H1 (cell line): Measurements from ENCODE around the gene USH1C. TPM values are rescaled to one million over a fixed set of nuclear protein-coding genes. Genes with fewer than 3 reads are reported as not detected.

Experiments used
- CTCF ChIA-PET: fragments of 300-600 bp; sonication (Branson Sonifier 250); formaldehyde crosslinking; loops from one replicate; lab custom pipeline; 2021; ENCODE audit not compliant: partially characterized antibody; lab: Charles Lee
- POLR2A ChIA-PET: fragments of 300-600 bp; sonication (Branson Sonifier 250); formaldehyde crosslinking; loops from one replicate; lab custom pipeline; 2021; ENCODE audit warnings: inconsistent platforms; ENCODE audit not compliant: partially characterized antibody; lab: Charles Lee
- DNase-seq, 2 experiments: peaks; one replicate each; pipeline versions ENCODE4 v3.0.0 to v3.0.0-alpha.2; 2010 to 2022; ENCODE audit warnings: low spot score in 2 of 2, low read depth in 1 of 2, mixed read lengths in 1 of 2
- FAIRE-seq: peaks from 2 replicates; lab custom pipeline; 2011; peaks lifted over from hg19 to GRCh38; lab: Jason Lieb, UNC
- H2AFZ ChIP-seq: 2 replicates; pipeline ENCODE4 v1.8.1; 2012; ENCODE audit warnings: low read length, inconsistent platforms
- H2AK5ac ChIP-seq: 2 replicates; pipeline ENCODE4 v1.6.1; 2013; ENCODE audit warnings: low read depth, low read length
- H2BK120ac ChIP-seq: replicated peaks from 2 replicates; pipeline ENCODE3; 2013; ENCODE audit warnings: low read depth, low read length, inconsistent platforms
- H2BK12ac ChIP-seq: 2 replicates; pipeline ENCODE4 v1.6.1; 2013; ENCODE audit warnings: low read depth, low read length
- H2BK15ac ChIP-seq: 2 replicates; pipeline ENCODE4 v1.6.1; 2013; ENCODE audit warnings: low read length
- H2BK20ac ChIP-seq: 2 replicates; pipeline ENCODE4 v1.6.1; 2013; ENCODE audit warnings: low read length
- H2BK5ac ChIP-seq: 2 replicates; pipeline ENCODE4 v1.6.1; 2013; ENCODE audit warnings: low read depth, low read length
- H3K14ac ChIP-seq: 2 replicates; pipeline ENCODE4 v1.6.1; 2013; ENCODE audit warnings: inconsistent platforms; ENCODE audit not compliant: insufficient read length
- H3K18ac ChIP-seq: 2 replicates; pipeline ENCODE4 v1.6.1; 2013; ENCODE audit warnings: low read length; ENCODE audit errors: extremely low read depth
- H3K23ac ChIP-seq: 2 replicates; pipeline ENCODE4 v1.6.1; 2013; ENCODE audit warnings: inconsistent platforms; ENCODE audit not compliant: insufficient read length
- H3K23me2 ChIP-seq: 2 replicates; pipeline ENCODE4 v1.6.1; 2013; ENCODE audit warnings: low read depth, low read length
- H3K27ac ChIP-seq: 2 replicates; pipeline ENCODE4 v1.6.1; 2011; ENCODE audit warnings: low read depth, low read length, inconsistent platforms
- H3K27me3 ChIP-seq, 4 experiments: replicated peaks in 1 of 4; 1 replicate in 1 of 4; 2 replicates in 3 of 4; pipeline versions ENCODE4 v1.6.1 to v1.8.1; 2011 to 2013; ENCODE audit warnings: low read length in 3 of 4, mild to moderate bottlenecking in 3 of 4, inconsistent platforms in 2 of 4, mixed read lengths in 2 of 4, moderate library complexity in 1 of 4; ENCODE audit not compliant: control insufficient read depth in 3 of 4, insufficient read depth in 3 of 4; ENCODE audit errors: extremely low read depth in 1 of 4
- H3K36me3 ChIP-seq, 4 experiments: 2 replicates each; pipeline versions ENCODE4 v1.6.1 to v1.8.1; 2011 to 2013; ENCODE audit warnings: mild to moderate bottlenecking in 4 of 4, low read length in 3 of 4, moderate library complexity in 2 of 4, control low read depth in 1 of 4, inconsistent platforms in 1 of 4; ENCODE audit not compliant: insufficient read depth in 4 of 4, control insufficient read depth in 2 of 4
- H3K4ac ChIP-seq: replicated peaks from 2 replicates; pipeline ENCODE3; 2013; ENCODE audit warnings: low read length, low read depth, mixed read lengths, inconsistent platforms; ENCODE audit not compliant: insufficient read length
- H3K4me1 ChIP-seq, 4 experiments: replicated peaks in 1 of 4; 1 replicate in 1 of 4; 2 replicates in 3 of 4; pipeline versions ENCODE4 v1.6.1 to v1.8.1; 2011 to 2013; ENCODE audit warnings: low read length in 3 of 4, inconsistent platforms in 2 of 4, mixed read lengths in 1 of 4; ENCODE audit not compliant: insufficient read depth in 4 of 4, control insufficient read depth in 3 of 4
- H3K4me2 ChIP-seq, 2 experiments: 2 replicates each; pipeline versions ENCODE4 v1.6.1 to v1.8.1; 2011 to 2013; ENCODE audit warnings: low read depth in 2 of 2, low read length in 2 of 2, control low read depth in 1 of 2, inconsistent platforms in 1 of 2, mild to moderate bottlenecking in 1 of 2; ENCODE audit not compliant: insufficient read depth in 1 of 2
- H3K4me3 ChIP-seq, 4 experiments: fragments of 200-600, 300-600 bp in 1 of 4; sonication (generic), shearing (Covaris generic), sonication (Bioruptor Twin) in 1 of 4; 2 replicates each; pipeline versions ENCODE4 v1.5.1 to v1.8.1; 2011 to 2016; ENCODE audit warnings: low read length in 4 of 4, low read depth in 3 of 4, control low read depth in 2 of 4, inconsistent platforms in 2 of 4, mild to moderate bottlenecking in 2 of 4, mixed read lengths in 1 of 4, moderate library complexity in 1 of 4; ENCODE audit not compliant: insufficient read depth in 2 of 4; ENCODE audit errors: extremely low read depth in 1 of 4
- H3K56ac ChIP-seq: replicated peaks from 2 replicates; pipeline ENCODE3; 2013; ENCODE audit warnings: low read depth, mild to moderate bottlenecking, mixed read lengths, low read length, inconsistent platforms; ENCODE audit not compliant: insufficient read length
- H3K79me1 ChIP-seq: 2 replicates; pipeline ENCODE4 v1.6.1; 2013; ENCODE audit warnings: low read depth, low read length, control low read depth
- H3K79me2 ChIP-seq, 2 experiments: 2 replicates each; pipeline versions ENCODE4 v1.6.1 to v1.8.1; 2012 to 2013; ENCODE audit warnings: low read length in 2 of 2, mild to moderate bottlenecking in 2 of 2, inconsistent platforms in 1 of 2; ENCODE audit not compliant: insufficient read depth in 2 of 2, control insufficient read depth in 1 of 2
- H3K9ac ChIP-seq, 4 experiments: replicated peaks in 1 of 4; 1 replicate in 1 of 4; 2 replicates in 3 of 4; pipeline versions ENCODE4 v1.6.1 to v1.8.1; 2011 to 2013; ENCODE audit warnings: low read depth in 3 of 4, low read length in 3 of 4, control low read depth in 2 of 4, mild to moderate bottlenecking in 2 of 4, moderate library complexity in 2 of 4, inconsistent platforms in 1 of 4; ENCODE audit errors: extremely low read depth in 1 of 4
- H3K9me3 ChIP-seq, 2 experiments: 2 replicates each; pipeline versions ENCODE4 v1.6.1 to v1.8.1; 2012 to 2013; ENCODE audit warnings: mild to moderate bottlenecking in 2 of 2, moderate library complexity in 2 of 2, control low read depth in 1 of 2, inconsistent platforms in 1 of 2, low read depth in 1 of 2, low read length in 1 of 2, mixed read lengths in 1 of 2; ENCODE audit not compliant: insufficient read depth in 2 of 2
- H4K20me1 ChIP-seq, 2 experiments: replicated peaks in 1 of 2; 2 replicates each; pipeline versions ENCODE3 to v1.8.1; 2011 to 2013; ENCODE audit warnings: inconsistent platforms in 2 of 2, low read length in 2 of 2, mild to moderate bottlenecking in 1 of 2; ENCODE audit not compliant: insufficient read depth in 2 of 2, control insufficient read depth in 1 of 2
- H4K5ac ChIP-seq: 2 replicates; pipeline ENCODE4 v1.6.1; 2013; ENCODE audit warnings: low read length, low read depth, mixed read lengths, inconsistent platforms; ENCODE audit not compliant: insufficient read length
- H4K8ac ChIP-seq: 2 replicates; pipeline ENCODE4 v1.8.0; 2013; ENCODE audit warnings: mild to moderate bottlenecking, moderate library complexity, low read length, inconsistent platforms; ENCODE audit not compliant: insufficient read depth; ENCODE audit errors: extremely low read depth
- H4K91ac ChIP-seq: replicated peaks from 2 replicates; pipeline ENCODE3; 2013; ENCODE audit warnings: low read length, mixed read lengths, inconsistent platforms; ENCODE audit not compliant: insufficient read length
- CTBP2 ChIP-seq: IDR thresholded peaks from 2 replicates; pipeline ENCODE4 v1.7.0; 2011; ENCODE audit warnings: borderline replicate concordance, mild to moderate bottlenecking, moderate library complexity, mixed read lengths, low read length; ENCODE audit not compliant: insufficient read depth, insufficient read length
- EP300 ChIP-seq, 2 experiments: IDR thresholded peaks; 1 replicate in 1 of 2; 2 replicates in 1 of 2; pipeline ENCODE4 v1.6.1; 2011 to 2012; ENCODE audit warnings: low read depth in 2 of 2, low read length in 2 of 2, mild to moderate bottlenecking in 2 of 2, borderline replicate concordance in 1 of 2, inconsistent platforms in 1 of 2, moderate library complexity in 1 of 2
- JUND ChIP-seq: IDR thresholded peaks from 2 replicates; pipeline ENCODE4 v1.6.1; 2011; ENCODE audit warnings: mild to moderate bottlenecking, improper control_type of control experiment, low read length
- RNF2 ChIP-seq: fragments of 200-900, 300-1000 bp; sonication (generic); IDR thresholded peaks from 2 replicates; pipeline ENCODE4 v1.7.1; 2016; ENCODE audit warnings: borderline replicate concordance, low read depth, mild to moderate bottlenecking, antibody characterized with exemption, low read length; ENCODE audit not compliant: poor library complexity, severe bottlenecking; ENCODE audit errors: missing control alignments
- SAP30 ChIP-seq: fragments of 300-600 bp; sonication (generic); IDR thresholded peaks from 2 replicates; pipeline ENCODE4 v1.7.1; 2012; ENCODE audit warnings: low read length, moderate library complexity, mild to moderate bottlenecking, inconsistent platforms; ENCODE audit not compliant: insufficient read depth, insufficient replicate concordance
- SP2 ChIP-seq: IDR thresholded peaks from 2 replicates; pipeline ENCODE4 v1.6.1; 2012; ENCODE audit warnings: mild to moderate bottlenecking, low read length, inconsistent platforms
- ZNF274 ChIP-seq: IDR thresholded peaks from 2 replicates; pipeline ENCODE4 v1.7.0; 2012; ENCODE audit warnings: low read length, borderline replicate concordance; ENCODE audit errors: extremely low read depth
- WGBS, 2 experiments: shearing (Covaris generic) in 1 of 2; methylation state at CpG; one replicate each; pipeline versions ENCODE4 v1.1.6 to v1.1.7; 2013 to 2015; ENCODE audit warnings: low lambda C conversion rate in 2 of 2, mixed read lengths in 2 of 2, inconsistent platforms in 1 of 2, low coverage in 1 of 2, missing lambda C conversion rate in 1 of 2; ENCODE audit not compliant: insufficient replicate concordance in 2 of 2, insufficient coverage in 1 of 2, insufficient read length in 1 of 2; ENCODE audit errors: extremely low coverage in 1 of 2, missing lambda C conversion rate in 1 of 2; 5-methylcytosine and 5-hydroxymethylcytosine counted together
- polyA plus RNA-seq, 7 experiments: library from polyadenylated mRNA; depleted of rRNA in 3 of 7; stranded (reverse) in 5 of 7; unstranded in 2 of 7; fragments of >200 nt in 5 of 7; fragments of 200-250 nt in 2 of 7; gene quantifications; 1 replicate in 5 of 7; 2 replicates in 1 of 7; 4 replicates in 1 of 7; pipeline versions ENCODE4 v1.2.1 to v1.2.3, GENCODE V29; 2011 to 2013; ENCODE audit warnings: missing spikeins in 2 of 7, mixed read lengths in 2 of 7
- total RNA-seq: library from RNA; stranded (reverse); fragmentation: NEBNext Ultra II Directional; extraction: Animal tissue kit (Norgen Biotek cat#: 25700); gene quantifications from 2 replicates; pipeline ENCODE4 v1.2.1, GENCODE V29; 2021

USH1C gene
- total and polyA plus RNA-seq, 2 of the 8 experiments (the other 6 are each of a cell fraction or from before 2014, with no cell fraction given): 1.3 to 1.6 TPM

DNA sequence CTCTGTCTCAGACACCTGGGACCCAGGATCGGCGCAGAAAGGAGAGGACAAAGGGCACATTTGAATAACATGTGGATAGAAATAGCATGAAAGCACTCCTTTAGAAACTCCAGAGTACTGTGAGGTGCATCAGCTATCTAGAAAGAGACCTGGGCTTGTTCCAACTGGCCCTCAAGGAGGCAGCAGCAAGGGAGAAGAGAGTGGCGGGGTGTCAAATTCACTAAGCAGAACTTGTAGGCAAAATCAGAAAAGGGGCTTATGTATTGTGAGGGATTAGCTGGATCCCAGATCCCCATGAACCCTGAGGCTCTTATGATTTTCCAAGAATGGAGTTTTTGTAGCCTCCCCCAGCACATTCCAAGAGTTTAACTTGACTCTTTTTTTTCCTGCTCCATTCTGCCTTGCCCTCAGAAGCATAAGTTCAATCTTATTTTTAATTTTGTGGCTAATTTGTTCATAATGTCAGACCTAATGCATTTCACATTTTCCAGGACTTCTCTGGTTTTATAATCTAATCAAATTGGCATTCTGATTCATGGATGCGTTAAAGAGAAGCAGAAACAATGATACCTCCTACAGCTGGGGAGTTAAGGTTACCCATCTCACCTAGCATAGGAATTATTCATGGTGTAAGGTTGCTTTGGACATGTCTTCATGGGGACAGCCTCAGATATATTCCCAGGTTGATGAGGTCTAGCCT is 33.6 kb downstream of the USH1C start:
- Histone ChIP-seq H4K20me1 (no peaks in the 10 kb centered on the region), H3K79me2 (no peaks in the 10 kb centered on the region), H2BK120ac (no peak overlapping the region), H3K9me3 (no peaks in the 10 kb centered on the region), H3K23me2 (no peaks in the 10 kb centered on the region), H3K27ac (no peak overlapping the region), H3K4ac (no peak overlapping the region), H2BK12ac (no peak overlapping the region), H3K23ac (no peak overlapping the region), H3K79me1 (no peaks in the 10 kb centered on the region), H4K8ac (no peak overlapping the region), H3K4me3 (no peak overlapping the region), H3K14ac (no peak overlapping the region), H2AFZ (no peak overlapping the region), H3K36me3 (no peaks in the 10 kb centered on the region), H3K27me3 (peaks cover 0 to 2% (median 0%) of the 10 kb centered on the region in 4 experiments; a peak in 1 of 7 replicates), H2BK5ac (no peak overlapping the region), H2BK20ac (no peak overlapping the region), H2AK5ac (no peak overlapping the region), H4K91ac (no peak overlapping the region), H4K5ac (no peak overlapping the region), H3K18ac (no peak overlapping the region), H3K4me1 (no peaks in the 10 kb centered on the region; a peak in 1 of 7 replicates), H3K4me2 (no peak overlapping the region), H3K56ac (no peak overlapping the region), H3K9ac (no peak overlapping the region), H2BK15ac (no peak overlapping the region)
- CTCF ChIA-PET: interaction anchor here (0.6 to 44.8 kb wide), 5 partner anchors 12 to 281 kb away, joined by 3 to 1414 read pairs (median 16); partner anchors contain the start of gene KCNJ11
- no peak for DNase-seq
- POLR2A ChIA-PET: no interaction called here
- FAIRE-seq: no peak
- WGBS, 2 experiments: 56% methylated on average over 4 of the region's 4 CpGs; no CpG with 5 or more reads in 1 of the 2 experiments
- TF ChIP-seq JUND: no peak
- no peak for TF ChIP-seq SP2
- TF ChIP-seq CTBP2: no peak
- no peak for TF ChIP-seq EP300 (IDR thresholded peaks at IDR 0.05; ENCODE audit: borderline replicate concordance in 1 of 2, low read depth in 2 of 2, low read length in 2 of 2)
- TF ChIP-seq ZNF274: no peak
- TF ChIP-seq SAP30: no peak
- no peak for TF ChIP-seq RNF2
